IPS-15b (cell line): ENCODE data around the gene ITGA7.
A peak's percentile ranks its signal among the peaks of the same experiment; 100 is the strongest.

Source experiments
- H3K27me3 ChIP-seq: one replicate; pipeline ENCODE4 v1.6.1; 2013; ENCODE audit warnings: low read length; ENCODE audit not compliant: control insufficient read depth, insufficient read depth
- H3K36me3 ChIP-seq: one replicate; pipeline ENCODE4 v1.6.1; 2013; ENCODE audit warnings: low read length; ENCODE audit not compliant: control insufficient read depth, insufficient read depth
- H3K4me1 ChIP-seq: one replicate; pipeline ENCODE4 v1.6.1; 2013; ENCODE audit warnings: mild to moderate bottlenecking, low read length; ENCODE audit not compliant: control insufficient read depth, insufficient read depth
- H3K4me3 ChIP-seq: one replicate; pipeline ENCODE4 v1.5.1; 2013; ENCODE audit warnings: low read depth, low read length
- H3K9ac ChIP-seq: one replicate; pipeline ENCODE4 v1.6.1; 2013; ENCODE audit warnings: low read depth, mild to moderate bottlenecking, low read length
- H3K9me3 ChIP-seq: one replicate; pipeline ENCODE4 v1.6.1; 2013; ENCODE audit warnings: mild to moderate bottlenecking, low read length; ENCODE audit not compliant: control insufficient read depth, insufficient read depth

The ITGA7 gene

GRCh38 chr12:55694188-55694515 is 13.6 kb downstream of the ITGA7 start:
- Histone ChIP-seq H3K9ac (no peak overlapping the region), H3K9me3 (no peaks in the 10 kb centered on the region), H3K27me3 (no peaks in the 10 kb centered on the region), H3K4me3 (no peak overlapping the region), H3K36me3 (peaks cover 27% of the 10 kb centered on the region), H3K4me1 (no peaks in the 10 kb centered on the region)

GRCh38 chr12:55693323-55694187 is 14.1 kb downstream of the ITGA7 start:
- Histone ChIP-seq H3K9me3 (no peaks in the 10 kb centered on the region), H3K4me3 (no peak overlapping the region), H3K36me3 (peaks cover 29% of the 10 kb centered on the region), H3K4me1 (no peaks in the 10 kb centered on the region), H3K9ac (no peak overlapping the region), H3K27me3 (no peaks in the 10 kb centered on the region)

GRCh38 chr12:55692631-55693322 is 14.9 kb downstream of the ITGA7 start:
- Histone ChIP-seq H3K4me3 (no peak overlapping the region), H3K9me3 (no peaks in the 10 kb centered on the region), H3K4me1 (no peaks in the 10 kb centered on the region), H3K36me3 (peaks cover 32% of the 10 kb centered on the region), H3K9ac (no peak overlapping the region), H3K27me3 (no peaks in the 10 kb centered on the region)

- H3K4me1 ChIP-seq, result no peaks in the 10 kb centered on the region
- H3K36me3 ChIP-seq, result peaks cover 24% of the 10 kb centered on the region
- no peak overlapping the region for H3K9ac ChIP-seq
- H3K4me3 ChIP-seq, result no peak overlapping the region
- H3K9me3 ChIP-seq, result no peaks in the 10 kb centered on the region
- H3K27me3 ChIP-seq, result no peaks in the 10 kb centered on the region
Measured at GRCh38 chr12:55688716-55689655, 18.7 kb downstream of the ITGA7 start.

GRCh38 chr12:55687746-55688145 is 20.0 kb downstream of the ITGA7 start:
- Histone ChIP-seq H3K4me3 (no peak overlapping the region), H3K9me3 (no peaks in the 10 kb centered on the region), H3K4me1 (no peaks in the 10 kb centered on the region), H3K9ac (no peak overlapping the region), H3K27me3 (no peaks in the 10 kb centered on the region), H3K36me3 (peaks cover 17% of the 10 kb centered on the region)

- no peaks in the 10 kb centered on the region for H3K27me3 ChIP-seq
- no peaks in the 10 kb centered on the region for H3K4me1 ChIP-seq
Measured at GRCh38 chr12:55686366-55687010, 21.2 kb downstream of the ITGA7 start.

DNA sequence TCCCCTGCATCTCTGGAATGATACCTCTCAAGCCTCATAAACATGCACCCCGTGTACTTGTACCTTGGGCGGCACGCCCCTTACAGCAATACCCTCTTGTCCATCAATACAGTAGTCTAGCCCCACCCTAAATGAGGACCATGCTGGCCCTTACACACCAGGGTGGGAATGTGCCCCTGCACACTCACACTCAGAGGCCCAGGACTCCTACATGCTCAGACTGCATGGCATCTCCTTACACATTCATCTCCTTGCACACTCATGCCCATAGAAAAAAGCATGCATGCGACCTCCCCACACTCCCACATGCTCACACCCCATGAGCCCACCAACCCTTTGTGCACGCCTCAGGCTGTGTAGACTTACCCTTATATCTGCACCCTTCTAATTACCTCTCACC is 22.0 kb downstream of the ITGA7 start:
- H3K9ac ChIP-seq, result no peak overlapping the region
- peaks cover 13% of the 10 kb centered on the region for H3K36me3 ChIP-seq
- H3K4me1 ChIP-seq, result no peaks in the 10 kb centered on the region
- no peaks in the 10 kb centered on the region for H3K9me3 ChIP-seq
- no peaks in the 10 kb centered on the region for H3K27me3 ChIP-seq
- H3K4me3 ChIP-seq, result no peak overlapping the region

More at GRCh38 chr12:55686366-55687010, 21.2 kb downstream of the ITGA7 start:
- Histone ChIP-seq H3K4me3 (no peak overlapping the region), H3K9ac (no peak overlapping the region), H3K9me3 (no peaks in the 10 kb centered on the region), H3K36me3 (peaks cover 13% of the 10 kb centered on the region)

GRCh38 chr12:55684761-55685370 is 22.8 kb downstream of the ITGA7 start:
- H3K4me1 ChIP-seq, result no peaks in the 10 kb centered on the region
- H3K9ac ChIP-seq, result no peak overlapping the region
- H3K4me3 ChIP-seq, result no peak overlapping the region
- peaks cover 13% of the 10 kb centered on the region for H3K36me3 ChIP-seq
- no peaks in the 10 kb centered on the region for H3K27me3 ChIP-seq
- H3K9me3 ChIP-seq, result no peaks in the 10 kb centered on the region

DNA sequence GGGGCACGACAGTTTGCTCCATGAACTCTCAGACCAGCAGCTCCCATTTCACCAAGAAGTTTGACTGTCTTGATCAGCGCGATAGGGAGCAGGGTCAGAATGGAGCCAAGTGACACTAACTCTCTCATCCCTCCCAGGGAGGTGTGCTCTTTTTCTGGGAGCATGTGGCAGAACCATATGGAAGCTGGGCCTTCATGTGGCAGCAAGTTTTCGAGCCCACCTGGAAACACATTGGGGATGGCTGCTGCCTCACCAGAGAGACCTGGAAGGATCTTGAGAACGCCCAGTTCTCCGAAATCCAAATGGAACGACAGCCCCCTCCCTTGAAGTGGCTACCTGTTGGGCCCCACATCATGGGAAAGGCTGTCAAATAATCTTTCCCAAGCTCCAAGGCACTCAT is 24.0 kb downstream of the ITGA7 start:
- no peaks in the 10 kb centered on the region for H3K9me3 ChIP-seq
- H3K36me3 ChIP-seq, result peaks cover 11% of the 10 kb centered on the region
- H3K4me1 ChIP-seq, result no peaks in the 10 kb centered on the region
- H3K4me3 ChIP-seq, result no peak overlapping the region
- no peaks in the 10 kb centered on the region for H3K27me3 ChIP-seq
- no peak overlapping the region for H3K9ac ChIP-seq

DNA sequence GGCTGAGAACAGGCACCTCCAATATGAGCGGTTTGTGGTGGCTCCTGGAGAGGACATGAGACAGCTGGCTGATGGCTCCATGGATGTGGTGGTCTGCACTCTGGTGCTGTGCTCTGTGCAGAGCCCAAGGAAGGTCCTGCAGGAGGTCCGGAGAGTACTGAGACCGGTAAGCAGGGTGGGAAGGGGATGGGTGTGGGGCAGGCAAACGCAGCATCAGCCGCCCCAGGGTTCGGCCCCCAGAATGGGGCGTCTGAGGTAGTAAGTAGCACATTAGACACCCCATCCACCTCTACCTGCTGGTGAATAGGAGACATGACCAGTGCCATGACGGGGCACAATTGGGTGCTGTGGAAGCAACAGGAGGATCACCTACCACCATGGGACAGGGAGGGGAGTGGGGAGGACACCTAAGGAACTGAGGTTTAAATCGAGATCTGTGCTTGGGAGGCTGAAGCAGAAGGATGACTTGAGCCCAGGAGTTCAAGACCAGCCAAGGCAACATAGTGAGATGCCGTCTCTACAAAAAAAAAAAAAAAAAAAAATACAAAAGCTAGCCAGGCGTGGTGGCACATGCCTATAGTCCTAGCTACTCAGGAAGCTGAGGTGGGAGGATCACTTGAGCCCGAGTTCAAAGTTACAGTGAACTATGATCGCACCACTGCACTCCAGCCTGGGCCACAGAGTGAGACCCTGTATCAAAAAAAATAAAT is 25.5 kb downstream of the ITGA7 start:
- Histone ChIP-seq H3K36me3 (peaks cover 8% of the 10 kb centered on the region), H3K4me3 (peak overlapping the region; percentile 43), H3K27me3 (no peaks in the 10 kb centered on the region), H3K9me3 (no peaks in the 10 kb centered on the region), H3K4me1 (no peaks in the 10 kb centered on the region), H3K9ac (no peak overlapping the region)
